HG03565 (cell line): Measurements from ENCODE around the gene FCN1.

Source experiments
- ATAC-seq: cut with Tn5 transposase; IDR thresholded peaks from one replicate; pipeline ENCODE4 v1.9.1; 2021; ENCODE audit warnings: mild to moderate bottlenecking, moderate library complexity; ENCODE audit not compliant: unreplicated experiment

FCN1 gene

DNA sequence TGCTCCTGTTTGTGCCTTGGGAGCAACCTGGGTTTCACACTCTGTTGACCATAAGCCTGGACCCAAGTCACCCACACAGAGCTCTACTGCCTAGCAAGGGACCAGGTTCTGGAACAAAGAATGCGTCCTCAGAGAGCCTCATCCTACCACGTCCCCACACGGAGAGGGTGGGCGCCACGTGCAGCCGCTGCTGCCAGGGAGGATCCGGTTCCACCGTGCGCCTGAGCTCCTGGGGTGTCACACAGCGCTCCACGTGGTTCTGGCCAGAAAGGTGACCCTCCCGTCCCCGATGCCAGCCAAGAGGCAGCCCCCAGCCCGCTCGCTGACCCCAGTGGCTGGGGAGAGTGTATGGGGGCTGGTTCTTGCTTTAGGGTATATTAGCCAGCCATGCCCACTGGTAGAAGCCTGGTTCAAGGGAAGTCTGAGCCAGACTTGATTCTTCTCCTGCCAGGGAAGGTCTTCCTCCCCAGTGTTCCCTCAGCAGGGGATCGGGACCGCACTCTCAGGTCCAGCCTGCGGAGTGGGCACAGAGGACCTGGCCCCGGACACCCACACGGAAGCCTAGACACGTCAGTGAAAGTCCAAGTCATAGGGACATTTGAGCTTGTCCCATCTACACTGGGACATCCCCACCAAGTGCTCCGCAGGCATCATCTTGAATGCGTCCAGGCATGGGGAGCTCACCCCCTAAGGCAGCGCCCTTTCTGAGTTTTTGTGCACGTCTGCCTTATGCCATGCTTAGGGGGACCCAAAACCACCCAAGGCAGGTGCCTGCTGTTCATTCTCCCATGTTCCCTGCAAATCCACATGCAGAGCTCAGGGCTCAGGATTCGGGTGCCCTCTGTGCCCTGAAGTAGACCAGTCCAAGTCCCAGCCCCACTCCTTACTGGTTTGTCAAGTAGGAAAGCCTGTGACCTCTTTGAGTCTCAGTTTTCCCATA lies 2.4 kb downstream of the FCN1 start:
- ATAC-seq = no peak

DNA sequence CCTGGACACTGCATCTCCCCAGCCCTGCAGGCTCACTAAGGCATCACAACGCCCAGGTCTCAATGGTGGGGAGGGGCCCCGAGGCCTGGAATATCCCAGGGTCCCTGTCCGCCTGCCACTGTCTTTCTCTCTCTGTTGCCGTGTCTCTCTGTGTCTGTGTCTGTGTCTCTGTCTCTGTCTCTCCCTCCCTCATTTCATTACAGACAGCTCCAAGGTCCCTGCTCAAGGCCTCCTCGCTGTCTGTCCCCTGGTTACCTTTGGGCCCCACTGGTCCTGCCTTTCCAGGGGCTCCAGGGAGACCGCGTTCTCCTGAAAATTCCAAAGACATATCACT lies 3.2 kb downstream of the FCN1 start:
- ATAC-seq = no peak

- ATAC-seq = no peak
These were observed 3.8 kb downstream of the FCN1 start for GRCh38 chr9:134913713-134914500.

DNA sequence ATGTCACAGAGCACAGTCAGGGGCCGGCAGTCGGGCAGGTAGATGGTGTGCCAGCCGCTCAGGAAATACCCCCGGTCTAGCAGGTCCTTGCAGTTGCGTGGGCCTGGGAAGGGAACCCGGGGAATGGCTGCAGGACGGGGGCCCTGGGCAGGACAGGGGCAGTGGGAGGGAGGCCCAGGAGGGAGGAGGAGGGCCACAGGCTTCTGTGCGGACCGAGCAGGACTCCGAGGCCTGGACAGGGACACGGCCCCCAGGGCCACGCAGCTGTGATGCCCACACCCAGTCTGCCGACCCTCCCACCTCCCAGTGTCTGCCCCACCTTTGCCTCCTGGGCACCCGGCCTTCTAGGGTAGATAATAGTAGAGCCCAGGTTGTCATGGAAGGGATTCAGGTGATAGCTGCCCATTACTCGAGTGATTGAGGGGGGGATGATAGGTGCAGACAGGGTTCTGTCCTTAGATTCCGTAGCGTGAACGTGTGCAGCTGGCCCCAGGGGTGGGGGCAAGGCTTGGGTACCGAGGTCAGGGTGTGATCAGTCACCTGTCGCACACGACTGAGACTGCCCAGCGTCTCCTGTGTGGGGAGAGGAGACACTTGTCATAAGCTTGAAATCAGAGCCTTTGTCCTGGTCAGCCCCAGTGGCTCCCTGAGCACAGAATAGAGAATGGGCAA lies 4.5 kb downstream of the FCN1 start:
- no peak for ATAC-seq

DNA sequence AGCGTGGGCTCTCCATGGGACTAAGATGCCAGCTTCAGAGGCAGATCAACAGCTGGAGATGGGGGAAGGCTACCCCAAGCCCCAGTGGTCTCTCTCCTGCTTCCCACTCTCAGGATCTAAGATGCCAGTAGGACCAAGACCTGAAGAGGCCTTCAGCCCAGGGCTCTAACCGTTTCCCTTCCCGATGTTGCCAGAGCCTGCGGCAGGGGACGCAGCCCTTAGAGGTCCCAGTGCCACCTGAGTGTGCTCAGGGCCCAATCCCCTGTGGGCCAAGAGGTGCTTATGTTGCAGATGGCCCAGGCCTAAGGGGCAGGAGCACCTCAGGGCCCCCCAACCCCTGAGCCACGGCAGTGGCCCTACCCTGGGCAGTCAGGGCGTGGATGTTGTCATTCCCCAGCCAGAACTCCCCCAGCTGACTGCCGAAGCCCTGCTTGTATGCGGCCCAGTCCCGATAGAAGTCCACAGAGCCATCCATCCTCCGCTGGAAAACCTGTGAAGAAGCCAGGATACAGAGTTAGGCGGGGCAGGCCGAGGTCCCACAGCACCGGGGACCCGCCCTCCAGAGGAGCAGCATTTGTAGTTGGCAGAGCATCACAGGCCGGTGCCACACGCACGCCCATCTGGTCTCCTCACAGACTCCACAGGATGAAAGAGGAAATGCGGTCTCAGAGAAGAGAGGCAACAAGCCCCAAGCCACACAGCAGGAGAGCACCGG lies 5.4 kb downstream of the FCN1 start:
- no peak for ATAC-seq

DNA sequence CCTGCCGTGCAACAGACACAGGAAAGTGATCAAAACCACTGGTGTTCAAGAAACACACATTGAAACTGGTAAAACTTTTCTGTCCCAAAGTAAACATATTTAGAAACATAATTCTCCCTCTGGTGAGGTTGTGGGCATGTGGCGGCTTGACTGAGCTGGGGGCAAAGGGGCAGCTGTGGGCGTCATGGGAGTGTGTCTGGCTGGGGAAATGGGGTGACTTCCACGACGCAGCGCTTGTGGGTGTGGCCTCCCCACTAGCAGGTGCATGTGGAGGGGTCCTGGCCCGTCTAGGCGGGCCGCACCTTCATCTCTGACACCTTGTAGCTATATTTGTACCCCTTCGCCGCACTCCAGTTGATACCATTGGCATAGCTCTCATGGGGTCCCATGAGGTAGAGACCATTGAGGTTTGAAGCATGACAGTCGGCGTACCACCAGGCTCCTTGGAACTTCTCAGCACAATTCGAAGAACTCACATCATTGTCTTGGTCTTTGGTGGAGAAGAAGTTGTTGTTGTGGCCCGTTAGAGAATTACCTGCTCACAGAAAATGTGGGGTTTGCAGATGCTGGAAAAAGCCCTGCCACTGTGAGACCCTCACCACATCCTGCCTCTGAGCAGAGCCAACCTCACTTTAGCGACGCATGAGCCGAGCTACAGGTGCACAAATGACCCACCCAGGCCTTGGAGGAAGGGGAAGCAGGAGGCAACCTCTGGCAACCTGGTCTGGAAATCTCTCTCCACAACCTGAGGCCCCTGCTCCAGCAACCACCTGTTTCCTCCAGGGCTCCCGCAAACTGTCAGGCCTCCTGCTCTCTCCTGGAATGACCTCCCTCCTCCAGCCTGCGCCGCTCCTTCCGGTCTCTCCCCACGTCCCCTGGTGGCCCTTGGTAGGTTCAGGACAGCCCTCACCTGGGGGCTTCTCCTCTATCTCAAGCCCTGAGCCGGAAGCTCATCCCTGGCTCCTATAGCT lies 7.9 kb downstream of the FCN1 start:
- no peak for ATAC-seq

- no peak for ATAC-seq
These were observed 9.0 kb downstream of the FCN1 start for GRCh38 chr9:134908524-134909309.

DNA sequence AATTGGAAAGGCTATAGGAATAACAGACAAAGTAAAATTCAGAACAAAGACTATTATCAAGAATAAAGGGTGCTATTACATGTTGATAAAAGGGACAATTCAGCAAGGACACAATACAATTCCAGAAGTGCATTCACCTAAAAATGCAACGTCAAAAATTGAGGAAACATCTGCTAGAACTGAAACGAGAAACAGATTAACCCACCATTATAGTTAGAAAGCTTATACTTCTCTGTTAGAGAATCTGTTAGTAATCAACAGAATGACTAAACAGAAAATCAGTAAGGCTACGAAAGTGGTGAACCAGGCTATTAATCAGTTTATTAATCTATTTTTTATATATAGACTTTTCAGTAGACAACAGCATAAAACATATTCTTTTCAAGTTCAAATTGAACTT lies 14.8 kb downstream of the FCN1 start:
- ATAC-seq = no peak

DNA sequence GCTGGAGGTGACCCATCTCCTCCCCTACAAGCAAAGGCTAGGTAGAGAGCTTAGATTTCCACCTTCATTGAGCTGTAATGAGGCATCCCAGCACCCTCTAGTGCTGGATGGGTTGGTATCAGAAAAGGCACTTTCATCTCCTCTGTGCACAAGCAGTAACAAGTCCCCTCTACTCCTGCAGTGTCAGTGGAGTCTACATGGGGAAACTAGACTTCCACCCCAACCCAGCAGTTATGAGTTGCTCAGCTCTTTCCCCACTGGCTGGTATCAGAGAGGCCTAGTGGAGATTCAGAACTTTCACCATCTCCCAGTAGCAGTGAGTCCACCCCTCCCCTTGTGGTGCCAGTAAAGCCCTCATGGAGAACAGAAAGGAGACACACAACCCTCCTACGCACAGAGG lies 17.9 kb downstream of the FCN1 start:
- ATAC-seq = no peak

- no peak for ATAC-seq
These were observed 18.5 kb downstream of the FCN1 start for GRCh38 chr9:134899168-134899567.

DNA sequence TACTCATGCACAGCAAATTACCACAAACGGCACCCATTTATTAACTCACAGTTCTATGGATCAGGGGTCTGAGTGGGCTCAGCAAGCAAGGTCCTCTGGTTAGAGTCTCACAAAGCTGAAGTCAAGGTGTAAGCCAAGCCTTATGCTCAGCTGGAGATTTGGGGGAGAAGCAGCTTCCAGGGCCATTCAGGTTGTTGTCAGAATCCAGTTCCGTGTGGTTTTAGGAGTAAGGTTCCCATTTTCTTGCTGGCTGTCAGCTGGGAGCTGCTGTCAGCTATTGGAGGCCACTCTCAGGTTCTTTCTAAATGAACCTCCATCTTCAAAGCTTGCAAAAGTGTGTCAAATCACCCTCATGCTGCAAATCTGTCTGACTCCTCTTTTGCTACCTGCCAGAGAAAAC lies 19.4 kb downstream of the FCN1 start:
- no peak for ATAC-seq

GRCh38 chr9:134897584-134898170 lies 20.0 kb downstream of the FCN1 start:
- no peak for ATAC-seq

GRCh38 chr9:134896834-134897583 lies 20.7 kb downstream of the FCN1 start:
- no peak for ATAC-seq

DNA sequence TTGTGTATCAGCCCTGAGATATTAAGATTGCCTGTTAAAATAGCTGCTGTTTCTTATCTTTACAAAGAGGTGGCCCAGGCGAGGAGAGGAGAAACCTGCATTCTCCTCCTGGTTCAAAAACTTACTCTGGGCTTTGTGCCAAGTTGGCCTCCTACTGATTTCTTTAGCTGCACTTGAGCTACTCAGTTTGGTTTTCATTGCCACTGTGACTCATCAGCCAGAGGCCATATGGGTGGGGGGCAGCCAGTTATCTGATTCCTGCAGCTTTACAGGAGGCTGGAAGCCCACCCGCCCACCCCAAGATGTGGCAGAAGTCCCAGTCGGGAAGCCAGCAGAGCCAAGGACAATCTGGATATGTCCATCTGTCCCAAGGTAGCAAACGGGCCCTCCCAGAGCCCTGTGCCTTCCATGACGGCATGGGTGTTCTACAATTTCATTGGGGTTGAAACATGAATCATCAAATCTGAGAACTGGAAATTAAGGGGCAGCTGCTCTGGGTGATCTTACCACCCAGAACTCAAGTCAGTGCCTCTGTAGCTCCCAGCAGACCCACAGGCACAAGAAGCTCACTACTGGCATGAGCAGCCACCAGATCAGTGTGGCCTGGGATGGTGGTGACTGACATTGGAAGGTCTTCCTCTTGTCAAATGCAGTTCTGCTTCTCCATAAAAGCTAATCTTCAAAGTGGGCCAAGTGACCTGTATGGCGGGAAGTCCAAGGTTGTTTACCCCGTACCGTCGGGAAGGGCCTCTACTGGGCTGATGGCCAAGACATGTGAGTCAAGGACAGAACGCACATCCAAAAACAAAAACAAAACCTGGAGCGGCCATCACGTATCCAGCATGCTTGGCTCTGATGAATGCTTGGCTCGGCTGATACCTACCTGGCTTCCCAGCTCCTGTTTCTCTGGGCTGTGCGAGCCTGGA lies 21.5 kb downstream of the FCN1 start:
- no peak for ATAC-seq

DNA sequence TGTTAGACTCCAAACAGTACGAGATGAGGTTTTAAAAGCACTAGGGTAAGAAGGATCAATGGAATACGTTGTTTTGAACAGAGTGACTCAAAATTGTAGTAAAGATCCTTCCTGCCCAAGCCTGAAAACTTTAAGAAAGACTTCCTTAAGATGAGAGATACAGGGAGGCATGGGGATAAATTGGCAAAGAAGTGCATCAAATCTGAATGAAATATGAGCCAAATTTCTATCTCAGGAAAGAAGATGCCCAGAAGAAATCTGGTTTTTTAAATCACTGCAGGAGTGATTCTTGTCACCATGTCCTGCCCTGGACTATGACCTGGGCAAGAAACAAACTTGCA lies 22.2 kb downstream of the FCN1 start:
- ATAC-seq = no peak

- no peak for ATAC-seq
These were observed 22.6 kb downstream of the FCN1 start for GRCh38 chr9:134895097-134895496.
